NCI-H69 (cell line): Measurements from ENCODE around the gene GKAP1.
A peak's percentile ranks its signal among the peaks of the same experiment; 100 is the strongest.
"Not testable (repeated sequence)": the region's sequence is repeated elsewhere in the genome, so short reads cannot be mapped to it uniquely, and the experiment has no call there.

Experiments used
- DNase-seq: peaks from one replicate; lab custom pipeline; 2025; lab: John Stamatoyannopoulos, UW

GKAP1 gene

GRCh38 chr9:83728591-83729368 lies 88.8 kb downstream of the GKAP1 start:
- not testable (repeated sequence) for DNase-seq

- DNase-seq: no peak
Observed at GRCh38 chr9:83724436-83724835, 93.1 kb downstream of the GKAP1 start.

- no peak for DNase-seq
Observed at GRCh38 chr9:83722726-83723495, 94.7 kb downstream of the GKAP1 start.

GRCh38 chr9:83721509-83721908 lies 96.1 kb downstream of the GKAP1 start:
- DNase-seq: no peak

GRCh38 chr9:83715794-83716193 lies 101.8 kb downstream of the GKAP1 start:
- DNase-seq: no peak

- DNase-seq: no peak
Observed at GRCh38 chr9:83715221-83715620, 102.3 kb downstream of the GKAP1 start.

- DNase-seq: no peak
Observed at GRCh38 chr9:83714329-83714728, 103.2 kb downstream of the GKAP1 start.

GRCh38 chr9:83708515-83709158 lies 108.9 kb downstream of the GKAP1 start:
- DNase-seq: peak; percentile 78

GRCh38 chr9:83707768-83708514 lies 109.6 kb downstream of the GKAP1 start, which contains the start of gene UBQLN1:
TSS of gene UBQLN1 (minus strand) at chr9:83707958. CDS start at chr9:83707679, 279 bp downstream.
- DNase-seq: peak; percentile 98

- DNase-seq: no peak
Observed at GRCh38 chr9:83707518-83707767, 110.1 kb downstream of the GKAP1 start.

GRCh38 chr9:83706676-83707517 lies 110.7 kb downstream of the GKAP1 start:
- DNase-seq: peak; percentile 78

GRCh38 chr9:83705219-83705651 lies 112.3 kb downstream of the GKAP1 start:
- DNase-seq: not testable (repeated sequence)

GRCh38 chr9:83701769-83702168 lies 115.8 kb downstream of the GKAP1 start:
- DNase-seq: no peak

GRCh38 chr9:83701286-83701685 lies 116.3 kb downstream of the GKAP1 start:
- DNase-seq: no peak

GRCh38 chr9:83699615-83700014 lies 118.0 kb downstream of the GKAP1 start:
- no peak for DNase-seq

- DNase-seq: no peak
Observed at GRCh38 chr9:83698976-83699585, 118.5 kb downstream of the GKAP1 start.

GRCh38 chr9:83691492-83691891 lies 126.1 kb downstream of the GKAP1 start:
- DNase-seq: no peak
